Panc1 (cell line): ENCODE results near the gene RIPOR3. TPM values are rescaled to one million over a fixed set of nuclear protein-coding genes. Genes with fewer than 3 reads are reported as not detected.

ENCODE experiments used
- ATAC-seq: fragments of 200-7000 bp; cut with Tn5 transposase; 2 replicates; pipeline ENCODE4 v1.9.1; 2020; ENCODE audit warnings: mild to moderate bottlenecking, moderate library complexity
- BruUV-seq: library from RNA; stranded (reverse); fragments of 400-500 nt; replicated peaks from 2 replicates; lab custom pipeline; 2021; lab: Mats Ljungman, UMichigan
- CTCF ChIA-PET: fragments of 300-600 bp; sonication (Branson Sonifier 250); formaldehyde crosslinking; loops from one replicate; lab custom pipeline; 2022; ENCODE audit warnings: antibody characterized with exemption; lab: Charles Lee
- POLR2A ChIA-PET: fragments of 300-600 bp; sonication (Branson Sonifier 250); formaldehyde crosslinking; loops from one replicate; lab custom pipeline; 2022; ENCODE audit warnings: antibody characterized with exemption; lab: Charles Lee
- DNase-seq: peaks from one replicate; pipeline ENCODE4 v3.0.0-alpha.2; 2010; ENCODE audit warnings: low read depth, low spot score
- H3K27ac ChIP-seq: 2 replicates; pipeline ENCODE4 v1.5.1; 2011; ENCODE audit warnings: mild to moderate bottlenecking, low read length, inconsistent platforms
- H3K27me3 ChIP-seq: fragments of 200-500 bp; sonication (Bioruptor generic); 2 replicates; pipeline ENCODE4 v1.6.0; 2014; ENCODE audit warnings: low read length, inconsistent platforms; ENCODE audit not compliant: control insufficient read depth, insufficient read depth
- H3K36me3 ChIP-seq: fragments of 200-500 bp; sonication (Bioruptor generic); 2 replicates; pipeline ENCODE4 v1.5.1; 2014; ENCODE audit warnings: inconsistent platforms, mild to moderate bottlenecking, low read length, moderate library complexity; ENCODE audit not compliant: control insufficient read depth, insufficient read depth
- H3K4me1 ChIP-seq: 2 replicates; pipeline ENCODE4 v1.5.1; 2011; ENCODE audit warnings: inconsistent platforms, mild to moderate bottlenecking, low read length, moderate library complexity; ENCODE audit not compliant: control insufficient read depth, insufficient read depth
- H3K4me3 ChIP-seq, 2 experiments: 2 replicates each; pipeline ENCODE4 v1.5.1; 2011 to 2012; ENCODE audit warnings: low read depth in 2 of 2, low read length in 2 of 2, mild to moderate bottlenecking in 2 of 2, inconsistent platforms in 1 of 2, moderate library complexity in 1 of 2
- H3K9me3 ChIP-seq: fragments of 200-500 bp; sonication (Bioruptor generic); 2 replicates; pipeline ENCODE4 v1.5.1; 2014; ENCODE audit warnings: low read depth, mild to moderate bottlenecking, inconsistent platforms, low read length, moderate library complexity; ENCODE audit not compliant: control insufficient read depth, insufficient read depth
- CTCF ChIP-seq: fragments of 450-650 bp; IDR thresholded peaks from 2 replicates; pipeline ENCODE4 v1.5.1; 2017; ENCODE audit warnings: mild to moderate bottlenecking
- POLR2AphosphoS5 ChIP-seq: IDR thresholded peaks from 2 replicates; pipeline ENCODE4 v1.6.1; 2012; ENCODE audit warnings: mild to moderate bottlenecking, low read depth, low read length, moderate library complexity
- REST ChIP-seq, 2 experiments: IDR thresholded peaks; 2 replicates each; pipeline ENCODE4 v1.6.1; 2011 to 2012; ENCODE audit warnings: low read depth in 2 of 2, control low read depth in 1 of 2, low read length in 1 of 2, mild to moderate bottlenecking in 1 of 2, moderate library complexity in 1 of 2; ENCODE audit not compliant: insufficient read depth in 1 of 2
- SIN3A ChIP-seq: IDR thresholded peaks from 2 replicates; pipeline ENCODE4 v1.6.1; 2012; ENCODE audit warnings: low read depth, mild to moderate bottlenecking, low read length, moderate library complexity, borderline replicate concordance; ENCODE audit not compliant: insufficient read depth
- TCF7L2 ChIP-seq: IDR thresholded peaks from 2 replicates; pipeline ENCODE4 v1.6.1; 2011; ENCODE audit warnings: mild to moderate bottlenecking, low read depth, low read length, inconsistent platforms
- in situ Hi-C: cut with HindIII; loops from 2 replicates; pipeline ENCODE4 v1.10.0; 2016; ENCODE audit warnings: low sequenced_read_pairs, low pct_unique_long_range_greater_than_20kb
- intact Hi-C: fragments of 100-400 bp; cut with micrococcal nuclease; formaldehyde crosslinking; loops from one replicate; pipeline ENCODE4 v1.10.0; 2022; ENCODE audit not compliant: unreplicated experiment
- total RNA-seq: library from RNA; stranded (reverse); gene quantifications from one replicate; pipeline ENCODE4 v1.2.1, GENCODE V29; 2021; ENCODE audit not compliant: unreplicated experiment

The RIPOR3 gene
- total RNA-seq, 1 experiment from 2014 or later, result 92.5 TPM

- ChIA-PET CTCF (interaction anchor here (0.6 kb wide), 1 partner anchor 51 kb away, joined by 3 read pairs; no protein-coding TSS in a partner anchor), POLR2A (no interaction called here)
- intact Hi-C loops (loop anchor here (5.0 to 10.0 kb wide), 2 partner anchors 59 to 92 kb away; partner anchors contain the start of gene PTPN1), in situ Hi-C loops (no loop called here)
- no peak overlapping the region for H3K4me3 ChIP-seq
- no peak overlapping the region for H3K27ac ChIP-seq
- BruUV-seq, result no TSS peak
- DNase-seq, result no peak
- peaks cover 3% of the 10 kb centered on the region; the same call in 1 of the 2 replicates for H3K36me3 ChIP-seq
- no peak for ATAC-seq
- no peaks in the 10 kb centered on the region for H3K9me3 ChIP-seq
- TF ChIP-seq TCF7L2, result no peak
- TF ChIP-seq SIN3A, result no peak
- no peak for TF ChIP-seq CTCF
- no peak for TF ChIP-seq REST (IDR thresholded peaks at IDR 0.05; ENCODE audit: insufficient read depth in 1 of 2, low read depth in 2 of 2, low read length in 1 of 2)
- TF ChIP-seq POLR2AphosphoS5, result no peak
- H3K27me3 ChIP-seq, result no peaks in the 10 kb centered on the region
- H3K4me1 ChIP-seq, result peaks cover 33% of the 10 kb centered on the region
Observed at GRCh38 chr20:50574108-50574507, 117.2 kb downstream of the RIPOR3 start.

DNA sequence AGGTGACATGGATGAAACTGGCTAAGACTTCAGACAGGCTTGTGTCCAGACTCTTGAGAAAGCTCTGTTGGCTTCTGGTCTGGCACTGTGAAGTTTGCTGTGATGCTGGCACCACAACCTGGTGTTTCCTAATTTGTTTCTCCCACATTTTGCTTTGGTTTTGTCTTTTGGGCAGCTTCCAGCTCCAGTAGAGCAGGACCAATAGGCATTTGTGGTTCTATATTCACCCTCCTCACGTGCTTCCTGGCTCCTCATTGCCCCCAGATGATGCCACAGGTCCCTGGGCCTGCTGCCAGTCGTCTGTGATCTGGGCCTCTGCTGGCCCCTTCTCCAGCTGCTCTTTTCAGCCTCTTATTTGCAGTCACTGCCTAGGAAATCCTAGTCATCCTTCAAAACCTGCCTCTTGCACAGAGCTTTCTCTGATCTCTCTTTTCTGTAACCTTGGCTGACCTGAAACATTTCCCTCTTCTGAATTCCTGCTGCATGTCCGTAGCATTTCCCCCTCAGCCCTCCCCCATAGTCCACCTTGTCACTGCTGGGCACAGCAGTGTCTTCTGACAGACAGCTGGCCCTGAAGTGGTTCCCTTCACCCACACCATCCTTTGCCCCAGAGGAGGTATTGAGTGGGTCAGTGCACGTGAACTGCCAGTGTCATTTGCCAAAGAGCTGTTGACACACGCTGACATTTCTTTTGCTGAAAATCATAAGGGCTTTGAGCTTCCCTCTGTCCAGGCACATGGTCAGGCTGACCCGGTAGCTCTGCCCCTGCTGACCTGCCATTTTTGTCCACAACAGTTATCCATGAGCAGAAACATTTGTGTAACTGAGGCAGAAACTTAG is 118.2 kb downstream of the RIPOR3 start:
- no peak for DNase-seq
- Histone ChIP-seq H3K36me3 (peaks cover 3% of the 10 kb centered on the region; the same call in 1 of the 2 replicates), H3K4me3 (no peak overlapping the region), H3K27ac (peak overlapping the region; percentile 54; the same call in 1 of the 2 replicates), H3K9me3 (no peaks in the 10 kb centered on the region), H3K4me1 (peaks cover 31% of the 10 kb centered on the region), H3K27me3 (no peaks in the 10 kb centered on the region)
- TF ChIP-seq SIN3A, result no peak
- TF ChIP-seq TCF7L2, result no peak
- no peak for TF ChIP-seq CTCF
- no peak for TF ChIP-seq POLR2AphosphoS5
- no peak for TF ChIP-seq REST (IDR thresholded peaks at IDR 0.05; ENCODE audit: insufficient read depth in 1 of 2, low read depth in 2 of 2, low read length in 1 of 2)
- no TSS peak for BruUV-seq
- no peak for ATAC-seq
- intact Hi-C loops, result loop anchor here (5.0 to 10.0 kb wide), 2 partner anchors 58 to 91 kb away; partner anchors contain the start of gene PTPN1
- in situ Hi-C loops, result no loop called here
- ChIA-PET CTCF (interaction anchor here (0.5 to 0.6 kb wide), 3 partner anchors 70 to 257 kb away, joined by 3 to 4 read pairs (median 3); no protein-coding TSS in a partner anchor), POLR2A (no interaction called here)
